GM12873 (cell line): ENCODE results near the gene TMEM235.

Experiments used
- TF ChIP-seq, protein P1 (sequence below): IDR thresholded peaks from 2 replicates; pipeline ENCODE4 v1.5.1; 2012; ENCODE audit warnings: low read depth, mild to moderate bottlenecking, moderate library complexity, low read length, control low read depth; ENCODE audit not compliant: insufficient read depth; ENCODE audit errors: missing control alignments

The TMEM235 gene

DNA sequence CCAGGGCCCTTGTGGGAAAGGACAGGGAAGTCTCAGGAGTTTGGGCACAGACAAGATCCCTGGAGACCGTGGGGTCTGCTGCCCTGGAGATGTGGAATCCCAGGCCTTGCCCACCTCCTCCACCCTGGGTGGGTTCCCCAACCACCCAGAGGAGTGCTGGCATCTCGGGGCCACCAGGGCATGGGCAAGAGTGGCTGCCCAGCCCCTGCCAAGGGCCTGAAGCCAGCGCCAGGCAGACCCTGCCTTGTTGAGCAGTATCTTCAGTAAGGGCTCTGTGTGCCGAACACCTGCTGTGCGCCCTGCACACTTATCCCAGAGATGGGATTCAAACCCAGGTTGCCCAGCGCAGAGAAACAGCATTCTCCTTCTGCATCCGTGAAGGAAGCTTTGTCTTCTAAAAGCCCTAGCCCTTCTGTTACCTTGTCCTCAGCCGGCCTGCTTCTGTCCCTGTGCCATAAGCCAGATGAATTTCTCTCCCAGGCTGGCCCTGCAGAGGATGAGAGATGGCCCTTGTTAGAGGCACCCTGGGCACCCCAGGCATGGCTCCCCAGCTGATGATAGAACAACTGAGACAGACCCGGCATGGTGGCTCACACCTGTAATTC lies 32.4 kb downstream of the TMEM235 start:
- TF ChIP-seq, protein P1, sequence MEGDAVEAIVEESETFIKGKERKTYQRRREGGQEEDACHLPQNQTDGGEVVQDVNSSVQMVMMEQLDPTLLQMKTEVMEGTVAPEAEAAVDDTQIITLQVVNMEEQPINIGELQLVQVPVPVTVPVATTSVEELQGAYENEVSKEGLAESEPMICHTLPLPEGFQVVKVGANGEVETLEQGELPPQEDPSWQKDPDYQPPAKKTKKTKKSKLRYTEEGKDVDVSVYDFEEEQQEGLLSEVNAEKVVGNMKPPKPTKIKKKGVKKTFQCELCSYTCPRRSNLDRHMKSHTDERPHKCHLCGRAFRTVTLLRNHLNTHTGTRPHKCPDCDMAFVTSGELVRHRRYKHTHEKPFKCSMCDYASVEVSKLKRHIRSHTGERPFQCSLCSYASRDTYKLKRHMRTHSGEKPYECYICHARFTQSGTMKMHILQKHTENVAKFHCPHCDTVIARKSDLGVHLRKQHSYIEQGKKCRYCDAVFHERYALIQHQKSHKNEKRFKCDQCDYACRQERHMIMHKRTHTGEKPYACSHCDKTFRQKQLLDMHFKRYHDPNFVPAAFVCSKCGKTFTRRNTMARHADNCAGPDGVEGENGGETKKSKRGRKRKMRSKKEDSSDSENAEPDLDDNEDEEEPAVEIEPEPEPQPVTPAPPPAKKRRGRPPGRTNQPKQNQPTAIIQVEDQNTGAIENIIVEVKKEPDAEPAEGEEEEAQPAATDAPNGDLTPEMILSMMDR: no peak

DNA sequence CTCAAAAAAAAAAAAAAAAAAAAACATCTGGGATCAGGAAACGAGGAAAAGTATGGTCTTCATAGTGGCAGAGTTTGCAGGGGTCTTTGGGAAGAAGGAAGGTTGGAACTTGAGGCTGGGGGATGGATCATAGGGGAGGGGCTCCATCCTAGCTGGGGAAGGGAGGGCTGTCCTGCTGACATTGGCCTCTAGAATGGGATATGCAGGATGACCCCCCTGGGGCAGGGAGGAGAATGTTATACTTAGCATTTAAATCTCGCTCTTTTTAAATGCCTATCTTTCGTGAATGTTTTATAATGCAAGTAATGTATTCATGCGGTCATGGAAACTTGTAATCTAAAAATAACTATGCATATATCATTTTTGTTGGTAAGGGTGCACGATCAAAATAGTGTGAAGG lies 33.2 kb downstream of the TMEM235 start:
- TF ChIP-seq, protein P1: no peak

DNA sequence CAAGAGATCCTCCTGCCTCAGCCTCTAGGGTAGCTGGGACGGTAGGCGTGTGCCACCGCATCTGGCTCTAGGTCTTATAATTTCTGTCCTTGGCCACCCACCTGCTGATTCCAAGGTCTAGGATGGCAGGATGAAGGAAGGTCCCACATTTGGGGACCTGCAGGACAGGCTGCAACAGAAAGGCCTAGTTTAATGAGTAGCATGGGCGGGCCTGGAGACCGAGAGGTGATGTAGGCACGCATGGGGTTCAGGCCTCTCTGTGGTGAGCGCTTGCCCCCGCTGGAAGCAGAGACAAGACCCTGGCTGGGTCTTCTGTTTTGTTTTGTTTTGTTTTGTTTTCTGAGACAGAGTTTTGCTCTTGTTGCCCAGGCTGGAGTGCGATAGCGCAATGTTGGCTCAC lies 33.7 kb downstream of the TMEM235 start:
- TF ChIP-seq, protein P1: no peak

DNA sequence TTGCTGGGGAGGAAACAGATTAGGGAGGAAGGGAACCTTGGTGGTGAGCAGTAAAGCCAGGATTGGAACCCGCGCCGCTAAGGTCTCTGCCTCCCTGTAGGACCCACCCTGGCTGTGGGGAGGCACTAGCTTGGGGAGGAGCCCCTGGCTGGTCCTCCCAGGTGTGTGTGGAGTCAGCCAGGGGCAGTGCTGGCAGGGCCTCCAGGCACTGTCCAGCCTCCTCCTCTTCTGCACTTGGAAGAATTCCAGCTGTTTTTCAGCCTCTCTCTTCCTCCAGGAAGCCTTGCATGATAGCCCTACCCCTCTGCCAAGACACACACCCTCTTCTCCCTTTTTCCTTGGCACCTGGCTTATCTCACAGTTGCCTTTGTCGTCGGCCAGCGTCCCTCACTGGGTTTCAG lies 34.8 kb downstream of the TMEM235 start:
- TF ChIP-seq, protein P1: no peak

DNA sequence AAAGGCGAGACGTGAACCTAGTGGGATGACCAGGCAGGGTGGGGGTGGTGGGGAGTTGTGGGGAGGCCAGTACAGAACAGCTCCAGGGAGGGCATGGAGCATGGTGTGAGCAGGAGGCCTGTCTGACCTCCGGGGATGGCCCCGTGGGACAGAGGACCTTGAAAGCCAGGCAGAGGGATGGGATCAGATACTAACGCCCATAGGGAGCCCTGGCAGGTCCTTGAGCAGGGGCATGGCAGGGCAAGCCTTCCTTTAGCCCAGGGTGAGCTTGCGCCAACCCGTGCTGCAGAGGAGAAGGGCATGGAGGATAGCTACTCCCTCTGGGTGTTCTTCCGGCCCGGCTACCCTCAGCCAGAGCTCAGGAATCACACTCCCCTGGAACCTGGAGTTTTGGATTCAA lies 35.3 kb downstream of the TMEM235 start:
- TF ChIP-seq, protein P1: no peak

DNA sequence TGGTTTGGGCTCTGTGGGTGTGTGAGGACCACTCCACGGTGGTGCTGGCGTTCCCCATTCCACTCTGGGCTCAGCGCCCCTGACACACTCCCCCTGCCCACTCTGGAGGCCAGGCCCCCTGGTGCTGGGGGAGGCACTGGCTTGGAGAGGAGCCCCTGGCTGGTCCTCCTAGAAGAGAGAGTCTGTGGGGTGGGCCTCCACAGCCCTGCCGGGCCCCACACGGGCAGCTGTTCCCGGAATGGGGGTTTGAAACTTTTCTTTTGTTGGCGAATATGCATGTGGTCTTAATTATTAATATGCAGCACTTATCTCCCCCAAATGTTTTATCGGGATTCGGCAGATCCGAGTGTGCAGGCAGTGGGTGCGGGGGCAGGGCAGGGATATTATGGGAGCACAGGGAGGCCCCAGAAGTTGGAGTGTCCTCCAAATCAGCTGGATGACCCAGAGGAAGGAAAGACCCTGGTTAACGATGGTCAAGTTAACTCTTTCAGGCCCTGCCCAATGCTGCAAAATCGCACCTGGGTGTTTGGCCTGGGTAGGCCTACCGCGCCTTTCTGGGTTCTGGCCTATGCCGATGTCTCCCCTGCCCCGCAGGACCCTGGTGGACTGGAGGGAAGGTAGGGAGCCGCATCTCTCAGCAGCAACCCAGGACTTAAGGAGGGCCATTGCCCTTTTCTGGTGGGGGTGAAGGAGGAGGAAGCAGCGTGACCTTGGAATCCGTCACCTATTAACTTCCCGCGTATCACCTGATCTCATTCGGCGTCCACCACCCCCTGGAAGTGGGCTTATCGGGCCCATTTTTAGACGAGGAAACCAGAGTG lies 36.0 kb downstream of the TMEM235 start:
- TF ChIP-seq, protein P1: no peak

DNA sequence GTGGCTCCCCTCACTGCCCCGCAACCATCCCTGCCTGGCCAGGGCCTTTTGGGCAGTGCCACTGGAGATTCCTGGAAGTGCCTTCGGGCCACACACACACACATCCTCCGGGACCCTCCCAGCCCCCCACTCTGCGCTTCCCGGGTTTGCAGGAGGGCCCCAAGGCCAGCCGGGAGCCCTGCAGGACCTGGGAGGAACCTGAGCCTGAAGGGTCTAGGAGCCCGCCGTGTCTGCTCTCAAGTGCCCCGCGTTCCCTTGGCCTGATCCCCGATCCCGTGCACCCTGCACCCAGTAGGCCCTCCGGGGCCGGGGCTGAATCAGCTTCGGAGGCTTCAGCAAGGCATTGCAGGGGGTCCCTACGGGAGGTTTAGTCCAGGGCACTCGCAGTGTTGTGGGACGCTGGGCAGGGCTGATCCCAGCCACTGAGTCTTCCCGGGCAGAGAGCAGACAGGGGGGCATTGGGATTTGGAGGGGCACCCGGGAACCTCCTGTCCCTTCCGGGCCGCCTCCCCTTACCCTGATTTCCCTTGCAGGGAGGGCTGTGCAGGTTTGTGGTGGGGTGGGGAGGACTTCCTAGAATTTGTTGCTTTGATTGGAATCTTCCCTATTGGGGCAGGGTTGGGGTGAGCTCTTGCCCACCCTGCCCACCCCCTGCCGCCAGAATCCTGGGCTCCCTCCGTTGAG lies 36.9 kb downstream of the TMEM235 start:
- TF ChIP-seq, protein P1: no peak
